HG03103 (cell line): ENCODE results near the gene MAPK1IP1L.

Source experiments
- ATAC-seq: cut with Tn5 transposase; IDR thresholded peaks from one replicate; pipeline ENCODE4 v1.9.1; 2021; ENCODE audit warnings: low read depth; ENCODE audit not compliant: unreplicated experiment

The MAPK1IP1L gene

GRCh38 chr14:55118761-55119160 is 67.3 kb downstream of the MAPK1IP1L start:
- ATAC-seq = no peak
